ENCODE data around the gene ZC3H12A. TPM values are rescaled to one million over a fixed set of nuclear protein-coding genes. Genes with fewer than 3 reads are reported as not detected.
"Not testable (repeated sequence)": the region's sequence is repeated elsewhere in the genome, so short reads cannot be mapped to it uniquely, and the experiment has no call there.

Gene ZC3H12A
- total RNA-seq, 1 donor from 2014 or later, result 6.0 TPM

- no peak overlapping the region for H3K4me3 Mint-ChIP-seq
- H3K27ac Mint-ChIP-seq, result no peak overlapping the region
- no peaks in the 10 kb centered on the region for H3K4me1 Mint-ChIP-seq (ENCODE audit: unreplicated experiment)
- TF ChIP-seq CTCF (conservative IDR thresholded peaks at IDR 0.05), result no peak
- H3K36me3 Mint-ChIP-seq, result peaks cover 19% of the 10 kb centered on the region
- H3K9me3 Mint-ChIP-seq, result no peaks in the 10 kb centered on the region
- DNase-seq (ENCODE audit: extremely low spot score, unreplicated experiment), result no peak
- H3K27me3 Mint-ChIP-seq, result no peaks in the 10 kb centered on the region
These were observed 27.7 kb downstream of the ZC3H12A start for GRCh38 chr1:37502104-37502503.

DNA sequence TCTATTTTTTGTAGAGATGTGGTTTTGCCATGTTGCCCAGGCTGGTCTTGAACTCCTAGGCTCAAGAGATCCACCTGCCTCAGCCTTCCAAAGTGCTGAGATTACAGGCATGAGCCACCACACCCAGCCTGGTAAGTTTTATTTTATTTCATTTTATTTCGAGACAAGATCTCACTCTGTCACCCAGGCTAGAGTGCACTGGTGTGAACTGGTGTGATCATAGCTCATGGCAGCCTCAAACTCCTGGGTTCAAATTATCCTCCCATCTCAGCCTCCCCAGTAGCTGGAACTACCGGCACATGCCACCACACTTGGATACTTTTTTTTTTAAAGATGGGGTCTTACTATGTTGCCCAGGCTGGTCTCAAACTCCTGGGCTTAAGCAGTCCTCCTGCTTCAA, 28.4 kb downstream of the ZC3H12A start:
- H3K4me1 Mint-ChIP-seq (ENCODE audit: unreplicated experiment); H3K4me3 Mint-ChIP-seq; H3K27ac Mint-ChIP-seq; DNase-seq (ENCODE audit: extremely low spot score, unreplicated experiment); H3K27me3 Mint-ChIP-seq; H3K9me3 Mint-ChIP-seq: not testable (repeated sequence)
- H3K36me3 Mint-ChIP-seq, result peaks cover 19% of the 10 kb centered on the region

DNA sequence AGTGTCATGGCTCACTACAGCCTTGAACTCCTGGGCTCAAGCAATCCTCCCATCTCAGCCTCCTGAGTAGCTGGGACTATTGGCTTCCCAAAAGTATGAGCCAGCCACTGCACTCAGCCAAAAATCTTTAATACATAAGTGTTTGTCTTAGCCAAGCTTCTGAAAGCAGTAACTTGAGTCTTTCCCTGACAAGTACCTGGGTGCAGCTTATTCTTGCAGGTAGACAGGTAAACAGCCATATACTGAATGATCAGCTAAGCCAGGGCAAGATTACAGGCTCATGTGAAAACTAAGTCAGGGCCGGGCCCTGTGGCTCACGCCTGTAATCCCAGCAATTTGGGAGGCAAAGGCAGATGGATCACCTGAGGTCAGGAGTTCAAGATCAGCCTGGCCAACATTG, 32.4 kb downstream of the ZC3H12A start:
- Mint-ChIP-seq H3K27ac (no peak overlapping the region), H3K4me3 (no peak overlapping the region), H3K27me3 (no peaks in the 10 kb centered on the region), H3K9me3 (no peaks in the 10 kb centered on the region), H3K4me1 (ENCODE audit: unreplicated experiment) (no peaks in the 10 kb centered on the region), H3K36me3 (peaks cover 17% of the 10 kb centered on the region)
- DNase-seq (ENCODE audit: extremely low spot score, unreplicated experiment), result no peak
- TF ChIP-seq CTCF (conservative IDR thresholded peaks at IDR 0.05), result no peak

DNA sequence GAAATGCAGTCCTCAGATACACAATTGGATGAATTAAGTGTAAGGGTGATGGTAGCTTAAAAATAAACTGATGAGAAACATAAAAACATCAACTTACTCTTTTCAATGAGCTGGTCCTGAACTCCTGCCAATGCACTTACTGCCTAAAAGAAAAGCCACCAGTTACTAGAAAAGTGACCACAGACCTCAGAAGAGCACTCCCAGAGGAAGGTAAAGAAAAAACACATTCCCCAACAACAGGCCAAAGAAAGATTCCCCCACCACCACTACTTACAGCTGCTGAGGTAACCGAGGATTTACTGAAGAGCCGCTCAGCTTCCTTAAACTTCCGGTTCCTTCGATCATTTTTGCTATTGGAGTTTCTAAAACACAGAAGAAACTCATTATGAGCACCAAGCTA, 34.8 kb downstream of the ZC3H12A start:
- no peak for DNase-seq (ENCODE audit: extremely low spot score, unreplicated experiment)
- TF ChIP-seq CTCF (conservative IDR thresholded peaks at IDR 0.05), result peak; percentile 39
- Mint-ChIP-seq H3K27ac (no peak overlapping the region), H3K4me1 (ENCODE audit: unreplicated experiment) (peaks cover 5% of the 10 kb centered on the region), H3K9me3 (no peaks in the 10 kb centered on the region), H3K36me3 (peaks cover 20% of the 10 kb centered on the region), H3K27me3 (no peaks in the 10 kb centered on the region), H3K4me3 (no peak overlapping the region)

DNA sequence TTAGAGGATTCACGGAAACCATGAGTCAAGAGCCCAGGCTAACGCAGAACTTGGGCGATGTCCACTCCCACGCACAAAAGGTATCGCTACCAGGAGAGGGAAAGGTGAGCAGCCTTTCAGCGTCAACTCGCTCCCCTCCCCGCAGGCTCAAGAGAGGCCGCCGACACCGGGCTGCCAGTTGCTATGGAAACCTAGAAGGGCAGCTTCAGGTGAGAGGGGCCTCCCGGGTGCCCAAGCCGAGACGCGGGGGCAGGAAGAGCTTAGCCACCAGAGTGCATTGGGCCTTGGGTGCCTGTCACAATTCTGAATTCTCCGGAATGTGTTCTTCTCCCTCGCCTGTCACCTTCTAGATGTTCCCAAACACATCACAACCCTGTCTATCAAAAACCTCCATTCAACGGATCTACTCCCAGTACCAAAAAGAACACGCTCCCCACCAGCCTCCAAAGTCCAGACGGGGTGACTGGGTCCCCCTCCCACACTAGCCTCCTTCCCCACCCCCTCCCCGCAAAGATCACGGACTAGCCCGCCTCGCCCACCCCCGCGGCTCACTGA, 39.5 kb downstream of the ZC3H12A start:
- Mint-ChIP-seq H3K36me3 (peaks cover 10% of the 10 kb centered on the region), H3K27ac (peak overlapping the region; percentile 94), H3K4me1 (ENCODE audit: unreplicated experiment) (peaks cover 16% of the 10 kb centered on the region), H3K27me3 (no peaks in the 10 kb centered on the region), H3K9me3 (no peaks in the 10 kb centered on the region), H3K4me3 (peak overlapping the region; percentile 98)
- peak; percentile 74 for DNase-seq (ENCODE audit: extremely low spot score, unreplicated experiment)
- TF ChIP-seq CTCF (conservative IDR thresholded peaks at IDR 0.05), result no peak

DNA sequence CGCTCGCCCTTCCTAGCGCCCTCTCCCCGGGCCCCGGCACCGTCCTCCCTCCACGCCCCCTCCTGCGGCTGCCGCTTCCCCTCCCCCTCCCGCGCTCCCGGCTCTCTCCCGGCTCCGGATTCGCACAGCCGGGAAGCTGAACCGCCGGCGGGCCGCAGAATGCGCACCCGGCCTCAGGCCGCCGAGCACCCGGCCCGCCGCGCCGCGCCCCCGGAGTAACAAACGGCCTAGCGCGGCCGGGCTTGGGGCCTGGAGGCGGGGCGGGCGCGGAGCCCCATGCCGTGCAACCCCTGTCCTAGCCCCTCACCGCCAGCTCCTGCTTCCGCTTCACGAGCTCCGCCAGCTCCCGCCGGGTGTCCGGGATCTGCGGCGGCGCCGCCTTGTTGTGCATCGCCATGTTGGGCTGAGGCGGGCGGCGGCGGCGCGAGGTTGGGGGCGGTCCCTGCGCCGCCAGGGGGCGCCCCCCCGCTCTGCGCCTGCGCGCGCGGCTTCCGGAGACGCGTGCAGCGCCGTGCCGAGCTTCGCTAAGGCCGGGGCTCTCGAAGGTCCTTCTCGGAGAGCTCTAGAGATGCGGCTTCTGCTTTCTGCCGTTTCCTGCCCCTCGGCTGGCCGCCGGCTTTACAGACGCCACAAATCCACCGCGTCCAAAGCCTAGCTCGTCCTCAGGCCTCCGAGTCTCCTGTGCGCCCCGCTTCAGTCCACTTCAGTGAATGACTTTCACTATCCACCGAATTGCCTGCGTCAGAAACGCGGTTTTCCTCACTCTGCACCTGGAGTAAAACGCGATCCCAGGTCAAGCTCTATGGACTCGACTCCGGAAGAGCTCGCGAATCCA, 40.2 kb downstream of the ZC3H12A start, which contains the start of gene MEAF6:
TSS of gene MEAF6 (minus strand) at position 417 of the 835 bp plus-strand sequence. CDS start at position 397, 20 bp downstream.
- H3K36me3 Mint-ChIP-seq, result peaks cover 4% of the 10 kb centered on the region
- peaks cover 16% of the 10 kb centered on the region for H3K4me1 Mint-ChIP-seq (ENCODE audit: unreplicated experiment)
- H3K4me3 Mint-ChIP-seq, result peak within 1 kb of the TSS; percentile 98
- H3K27me3 Mint-ChIP-seq, result no peaks in the 10 kb centered on the region
- peak; percentile 92 for DNase-seq (ENCODE audit: extremely low spot score, unreplicated experiment)
- H3K27ac Mint-ChIP-seq, result peak within 1 kb of the TSS; percentile 94
- H3K9me3 Mint-ChIP-seq, result no peaks in the 10 kb centered on the region
- TF ChIP-seq CTCF (conservative IDR thresholded peaks at IDR 0.05), result peak; percentile 85

All from type B pancreatic cell (in vitro differentiated cells).